Fibroblast of skin of right biceps (primary cell): ENCODE measurements around the gene BRD8.
A peak's percentile ranks its signal among the peaks of the same experiment; 100 is the strongest.
"Not testable (repeated sequence)": the region's sequence is repeated elsewhere in the genome, so short reads cannot be mapped to it uniquely, and the experiment has no call there.

Experiments used
- DNase-seq: peaks from one replicate; pipeline ENCODE4 v3.0.0-alpha.2; 2013

Gene BRD8

DNA sequence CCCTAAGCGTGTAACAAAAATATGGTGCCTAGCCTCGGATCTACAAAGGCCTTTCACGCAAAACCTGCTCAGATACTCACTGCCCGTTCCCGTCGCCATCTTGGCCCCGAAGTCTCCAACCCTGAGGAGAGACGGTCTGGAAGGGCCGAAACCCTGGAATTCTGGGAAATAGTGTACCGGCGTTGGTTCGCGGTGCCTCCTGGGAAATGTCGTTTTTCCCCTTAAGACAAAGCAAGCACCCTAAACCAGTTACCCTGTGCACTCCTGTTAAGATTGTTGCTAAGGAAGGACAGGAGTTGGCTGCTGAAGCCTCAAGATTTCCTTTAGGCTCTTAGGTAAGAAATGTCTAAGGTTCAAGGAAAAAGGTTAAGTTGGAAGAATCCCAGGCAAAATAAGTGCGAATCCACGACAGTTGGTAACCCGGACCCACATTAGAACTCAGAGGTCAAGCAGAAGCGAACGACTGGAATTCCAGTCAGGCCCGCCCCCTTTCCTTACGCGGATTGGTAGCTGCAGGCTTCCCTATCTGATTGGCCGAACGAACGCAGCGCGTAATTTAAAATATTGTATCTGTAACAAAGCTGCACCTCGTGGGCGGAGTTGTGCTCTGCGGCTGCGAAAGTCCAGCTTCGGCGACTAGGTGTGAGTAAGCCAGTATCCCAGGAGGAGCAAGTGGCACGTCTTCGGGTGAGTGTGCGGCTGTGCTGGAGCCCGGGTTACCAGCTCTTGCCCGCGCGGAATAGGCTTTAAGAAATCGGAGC, at the start of gene BRD8, which contains the start of gene KIF20A:
BRD8 (minus strand) TSS at position 115 of the 761 bp plus-strand sequence; CDS start at position 99, 16 bp downstream.
KIF20A (plus strand) TSS at position 597 of the 761 bp plus-strand sequence. CDS start 569 bp downstream, outside the sequence.
- peak; percentile 98 for DNase-seq

- DNase-seq, result no peak
Measured at GRCh38 chr5:138226910-138227309, 48.5 kb upstream of the BRD8 start.

DNA sequence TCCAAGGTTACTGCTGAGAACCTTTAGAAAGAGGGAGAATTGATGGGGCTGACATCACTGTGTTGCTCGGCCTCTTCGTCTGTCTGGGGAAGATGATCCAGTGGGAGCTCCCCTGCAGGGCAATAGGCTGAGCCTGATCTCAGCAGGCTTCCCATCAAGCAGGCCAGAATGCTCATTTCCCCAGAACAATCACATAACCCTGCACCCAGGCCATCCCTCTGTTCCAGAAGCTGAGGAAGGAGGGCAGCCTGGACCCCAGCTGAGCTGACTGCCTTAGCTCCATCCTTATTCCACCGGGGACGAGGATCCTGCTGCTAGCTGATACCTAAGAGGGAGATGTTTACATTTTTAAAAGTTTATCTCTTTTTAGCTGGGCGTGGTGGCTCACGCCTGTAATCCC, 46.3 kb upstream of the BRD8 start:
- DNase-seq, result no peak

GRCh38 chr5:138223532-138223931, 45.1 kb upstream of the BRD8 start:
- no peak for DNase-seq

DNA sequence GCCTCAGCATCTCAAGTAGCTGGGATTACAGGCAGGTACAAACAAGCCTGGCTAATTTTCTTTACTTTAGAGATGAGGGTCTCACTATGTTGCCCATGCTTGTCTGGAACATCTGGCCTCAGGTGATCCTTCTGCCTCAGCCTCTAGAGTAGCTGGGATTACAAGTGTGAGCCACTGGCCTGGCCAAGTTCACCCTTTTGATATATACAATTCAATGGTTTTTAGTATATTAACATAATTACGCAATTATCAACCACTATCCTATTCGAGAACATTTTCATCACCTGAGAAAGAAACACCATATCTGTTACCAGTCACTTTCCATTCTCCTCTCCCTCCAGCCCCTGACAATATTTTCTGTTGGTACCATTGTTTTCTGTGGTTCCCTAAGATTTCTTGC, 38.4 kb upstream of the BRD8 start:
- no peak for DNase-seq

- peak; percentile 99 for DNase-seq
Measured at GRCh38 chr5:138213161-138214029, 35.0 kb upstream of the BRD8 start, which contains the start of gene CDC23. CDC23 (minus strand) TSS chr5:138213323; CDS start chr5:138213312, 11 bp downstream.

GRCh38 chr5:138212828-138213160, 34.4 kb upstream of the BRD8 start:
- no peak for DNase-seq

GRCh38 chr5:138210985-138211384, 32.6 kb upstream of the BRD8 start:
- no peak for DNase-seq

DNA sequence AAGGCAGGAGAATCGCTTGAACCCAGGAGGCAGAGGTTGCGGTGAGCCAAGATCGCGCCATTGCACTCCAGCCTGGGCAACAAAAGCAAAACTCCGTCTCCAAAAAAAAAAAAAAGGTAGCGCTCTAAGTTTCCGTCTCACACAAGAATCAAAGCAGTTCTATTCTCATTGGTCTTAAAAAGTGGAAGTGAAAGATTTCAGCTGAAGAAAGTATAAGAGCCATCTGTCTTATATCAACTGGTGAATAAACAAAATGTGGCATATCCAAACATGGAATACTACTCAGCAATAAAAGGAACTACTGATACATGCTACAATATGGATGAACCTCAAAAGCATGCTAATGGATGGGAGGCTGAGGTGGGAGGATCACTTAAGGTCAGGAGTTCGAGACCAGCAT, 15.4 kb upstream of the BRD8 start:
- not testable (repeated sequence) for DNase-seq

- no peak for DNase-seq
Measured at GRCh38 chr5:138192826-138193225, 14.4 kb upstream of the BRD8 start.

GRCh38 chr5:138188626-138189025, 10.2 kb upstream of the BRD8 start:
- no peak for DNase-seq

GRCh38 chr5:138186002-138186447, 7.6 kb upstream of the BRD8 start:
- DNase-seq, result no peak

GRCh38 chr5:138182808-138183207, 4.4 kb upstream of the BRD8 start:
- no peak for DNase-seq

DNA sequence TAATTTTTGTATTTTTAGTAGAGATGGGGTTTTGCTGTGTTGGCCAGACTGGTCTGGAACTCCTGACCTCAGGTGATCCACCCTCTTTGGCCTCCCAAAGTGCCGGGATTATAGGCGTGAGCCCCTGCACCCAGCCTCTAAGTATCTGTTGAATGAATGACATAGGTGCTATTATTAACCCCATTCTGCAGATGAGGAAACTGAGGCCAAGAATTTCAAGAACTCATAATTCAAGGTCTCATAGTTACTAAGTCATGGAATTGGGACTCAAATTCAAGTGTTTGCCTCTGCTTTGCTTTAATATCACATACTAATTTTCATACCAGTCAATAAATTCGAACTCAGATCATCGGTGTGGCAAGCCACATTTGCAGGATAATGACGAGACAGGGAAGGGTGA, 2.4 kb upstream of the BRD8 start:
- no peak for DNase-seq

DNA sequence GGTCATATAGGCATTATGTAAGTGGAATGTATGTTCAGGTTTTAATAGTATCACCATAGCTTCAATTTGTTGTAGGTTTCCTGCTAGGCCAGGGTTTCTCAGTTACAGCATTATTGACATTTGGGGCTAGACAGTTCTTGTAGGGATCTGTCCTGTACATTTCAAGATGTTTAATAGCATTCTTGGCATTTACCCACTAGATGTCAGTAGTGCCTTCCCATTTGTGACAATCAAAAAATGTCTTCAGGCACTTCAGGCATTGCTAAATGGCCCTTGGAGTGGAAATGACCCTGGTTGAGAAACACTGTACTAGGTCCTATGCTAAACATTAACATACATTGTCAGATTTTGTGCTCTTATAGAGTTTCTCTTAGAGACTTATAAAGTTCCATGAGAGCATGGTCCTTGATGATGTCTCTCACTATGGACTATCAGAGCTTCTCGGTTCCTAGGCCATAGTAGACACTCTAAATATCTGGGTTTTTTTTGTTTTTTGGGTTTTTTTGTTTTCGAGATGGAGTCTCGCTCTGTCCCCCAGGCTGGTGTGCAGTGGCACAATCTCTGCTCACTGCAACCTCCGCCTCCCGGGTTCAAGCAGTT, 1.9 kb upstream of the BRD8 start:
- peak; percentile 72 for DNase-seq

GRCh38 chr5:138179277-138179857, 937 bp upstream of the BRD8 start:
- DNase-seq, result no peak

GRCh38 chr5:138177941-138178515, 402 bp downstream of the BRD8 start:
- DNase-seq, result peak; percentile 26

- DNase-seq, result no peak
Measured at GRCh38 chr5:138170299-138170698, 8.1 kb downstream of the BRD8 start.

- DNase-seq, result no peak
Measured at GRCh38 chr5:138169124-138169523, 9.3 kb downstream of the BRD8 start.

DNA sequence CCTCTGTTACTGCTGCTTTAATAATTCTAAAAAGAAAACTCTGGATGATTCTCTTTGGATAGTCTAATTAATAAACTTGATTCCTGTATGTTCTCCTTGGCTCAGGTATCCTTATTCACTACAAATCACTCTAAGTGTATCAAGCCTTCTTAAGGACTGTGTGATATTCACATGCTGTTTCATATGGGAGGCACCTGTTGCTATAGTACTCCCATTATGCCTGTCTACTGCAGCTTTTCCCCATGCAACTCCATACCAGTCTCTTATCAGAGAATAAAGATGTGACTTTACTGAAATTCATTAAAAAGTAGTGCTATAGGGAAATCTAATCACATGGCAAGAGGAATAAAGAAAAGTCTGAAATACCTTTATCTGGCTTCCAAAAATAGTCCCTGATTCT, 14.7 kb downstream of the BRD8 start:
- no peak for DNase-seq

DNA sequence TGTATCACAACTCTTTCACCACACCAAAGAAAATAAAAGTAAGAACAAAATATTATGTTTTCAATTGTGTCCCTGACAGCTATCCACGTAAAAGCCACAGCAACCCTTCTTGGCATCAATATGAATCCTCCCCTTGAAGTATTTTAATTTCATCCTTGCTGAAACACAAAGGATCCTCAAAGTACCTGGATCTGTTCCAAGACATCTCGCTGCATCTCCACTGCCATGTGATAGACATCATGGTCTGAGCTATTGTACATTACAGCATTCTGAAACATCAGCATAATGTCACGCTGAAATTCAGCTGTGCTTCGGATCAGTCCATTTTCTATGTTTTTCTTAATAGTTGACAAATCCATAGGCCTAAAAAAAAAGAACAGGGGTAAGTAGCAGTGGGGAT, 17.7 kb downstream of the BRD8 start:
- DNase-seq, result no peak

DNA sequence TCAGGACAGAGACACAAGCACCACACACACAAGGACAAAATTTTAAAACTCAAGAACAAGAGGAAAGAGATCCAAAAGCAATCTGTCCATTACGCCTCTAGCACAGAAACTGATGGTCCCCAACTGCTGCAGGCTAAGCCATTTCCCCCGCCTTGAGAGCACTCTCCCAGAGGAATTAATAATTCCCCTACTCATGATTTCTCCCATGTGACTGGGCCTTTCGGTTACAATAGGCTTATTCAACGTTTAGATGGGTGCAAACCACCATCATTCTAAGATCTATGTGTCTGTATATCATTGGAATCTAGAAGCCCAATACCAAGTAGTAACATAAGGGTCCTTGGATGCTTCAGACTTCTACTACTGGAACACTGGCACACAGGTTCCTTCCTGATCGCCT, 18.8 kb downstream of the BRD8 start:
- DNase-seq, result no peak

GRCh38 chr5:138157626-138158025, 20.8 kb downstream of the BRD8 start:
- DNase-seq, result no peak
